Measurements from ENCODE around the gene CLN6.
"Not testable (repeated sequence)": the region's sequence is repeated elsewhere in the genome, so short reads cannot be mapped to it uniquely, and the experiment has no call there.

CLN6 gene

DNA sequence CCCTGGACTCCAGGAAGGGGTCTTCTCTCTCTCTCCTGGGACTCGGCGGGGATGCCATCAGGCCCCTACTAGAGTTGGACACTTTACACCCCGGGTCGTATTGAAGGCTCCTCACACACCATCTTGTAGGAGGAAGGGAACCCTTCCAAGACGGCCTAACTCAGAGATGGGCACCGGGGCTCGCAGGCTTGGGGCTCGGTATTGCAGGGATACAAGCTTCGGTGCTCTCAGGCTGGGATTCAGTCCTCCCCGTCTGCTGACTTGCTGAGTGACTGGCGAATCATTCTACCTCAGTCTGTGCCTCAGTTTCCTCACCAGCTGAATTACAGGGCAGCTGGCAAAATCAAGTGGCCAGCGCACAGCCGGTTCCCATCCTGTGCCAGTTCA, 24.0 kb downstream of the CLN6 start:
- DNase-seq, result no peak

DNA sequence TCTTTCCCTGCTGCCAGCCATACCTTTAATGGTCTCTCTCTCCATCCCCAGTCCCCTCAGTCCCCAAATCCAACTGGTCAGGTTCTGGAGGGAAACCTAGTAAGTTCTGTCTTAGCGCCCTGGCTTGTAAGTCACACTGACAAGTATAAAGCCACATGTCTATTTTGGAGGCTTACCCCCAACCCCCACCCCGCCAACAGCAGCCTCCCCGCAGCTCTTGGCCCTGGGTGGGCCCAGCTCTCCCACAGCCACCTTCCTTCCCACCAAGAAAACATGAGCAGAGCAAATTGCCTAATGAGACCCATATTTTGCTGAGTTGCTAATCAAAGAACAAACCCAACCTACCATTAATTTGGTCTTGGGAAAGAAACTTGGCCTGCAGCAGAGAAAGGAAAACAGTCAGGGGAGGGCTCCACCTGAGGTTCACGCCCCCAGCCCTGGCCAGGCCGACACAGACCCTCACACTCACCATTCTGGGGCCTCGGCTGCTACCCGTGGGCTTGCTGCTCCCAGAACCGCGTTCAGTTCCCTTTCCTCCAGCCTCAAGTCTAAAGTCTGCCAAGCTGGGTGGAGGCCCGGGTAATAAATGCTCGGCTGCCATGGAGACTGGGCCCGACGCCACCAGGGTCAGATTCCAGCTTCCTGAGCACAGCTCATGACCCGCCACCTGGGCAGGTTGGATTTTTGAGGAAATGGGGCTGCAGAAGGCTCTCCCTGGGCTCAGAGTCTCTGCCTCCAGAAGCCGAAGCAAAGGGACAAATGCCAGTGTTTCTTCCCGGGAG, 24.6 kb downstream of the CLN6 start, which contains the start of gene CALML4:
CALML4 (minus strand) TSS at position 557 of the 782 bp plus-strand sequence; CDS start at position 472, 85 bp downstream.
- no peak for DNase-seq

DNA sequence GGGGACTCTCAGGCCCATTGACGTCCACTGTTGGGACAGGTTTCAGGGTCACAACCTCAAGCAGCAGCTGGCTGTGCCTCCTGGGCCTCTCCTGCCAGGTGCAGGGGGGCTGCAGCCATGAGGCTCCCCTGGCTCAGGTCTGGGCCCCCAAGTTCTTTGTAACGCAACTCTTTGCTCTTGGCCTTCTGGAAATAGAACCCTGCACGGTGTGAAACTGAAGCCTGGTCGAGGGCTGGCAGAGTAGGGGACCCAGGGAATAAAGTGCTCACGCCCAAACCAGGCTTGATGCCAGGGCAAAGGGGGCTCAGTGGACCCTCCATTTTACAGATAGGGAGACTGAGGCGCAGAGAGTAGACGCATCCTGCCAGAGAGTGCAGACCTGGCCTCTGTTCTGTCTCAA, 25.2 kb downstream of the CLN6 start:
- no peak for DNase-seq

DNA sequence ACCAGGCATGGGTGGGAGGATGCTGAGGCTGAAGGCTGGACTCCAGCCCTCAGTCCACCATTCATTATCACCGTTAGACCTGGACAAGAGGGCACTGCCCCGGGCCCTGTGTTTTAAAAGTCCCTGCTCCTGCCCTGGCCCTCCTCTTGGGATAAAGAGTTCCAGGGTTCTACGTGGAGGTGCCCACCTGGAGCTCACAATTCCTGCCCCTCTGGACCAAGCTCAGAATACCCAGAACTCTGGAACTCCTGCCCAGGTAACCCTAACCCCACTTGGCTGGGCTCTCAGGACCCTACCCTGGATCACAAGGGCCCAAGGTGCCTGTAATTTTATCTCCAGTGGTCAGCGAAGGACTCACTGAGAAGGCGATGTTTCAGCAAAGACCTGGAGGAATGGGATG, 25.6 kb downstream of the CLN6 start:
- no peak for DNase-seq

DNA sequence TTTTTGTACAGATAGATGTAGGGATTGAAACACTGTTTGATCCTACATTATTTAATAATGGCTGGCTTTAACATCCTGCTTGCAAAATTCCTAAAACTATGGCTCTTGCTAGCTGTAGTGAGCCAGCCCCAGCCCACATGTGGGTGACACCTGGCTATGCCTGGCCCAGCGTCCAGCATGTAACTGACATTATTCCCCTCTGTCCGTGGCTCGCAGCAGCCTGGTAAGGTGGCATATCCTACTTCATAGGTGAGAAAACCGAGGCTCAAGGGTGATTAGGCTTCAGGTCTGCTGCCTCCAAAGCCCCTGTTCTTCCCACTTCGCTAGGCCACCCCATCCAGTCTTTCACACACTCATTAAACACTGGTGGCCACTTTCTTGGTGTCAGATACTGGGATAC, 26.0 kb downstream of the CLN6 start:
- DNase-seq, result no peak

DNA sequence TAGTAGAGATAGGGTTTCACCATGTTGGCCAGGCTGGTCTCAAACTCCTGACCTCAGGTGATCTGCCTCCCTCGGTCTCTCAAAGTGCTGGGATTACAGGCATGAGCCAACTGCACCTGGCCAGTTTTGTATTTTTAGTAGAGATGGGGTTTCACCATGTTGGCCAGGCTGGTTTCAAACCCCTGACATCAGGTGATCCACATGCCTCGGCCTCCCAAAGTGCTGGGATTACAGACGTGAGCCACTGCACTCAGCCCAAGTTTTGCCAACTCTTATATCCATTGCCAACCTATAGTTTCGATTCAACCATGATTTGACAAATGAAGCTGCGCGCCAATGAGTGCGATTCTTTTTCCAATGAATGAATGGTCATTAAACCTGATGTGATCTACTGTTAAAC, 26.5 kb downstream of the CLN6 start:
- not testable (repeated sequence) for DNase-seq

DNA sequence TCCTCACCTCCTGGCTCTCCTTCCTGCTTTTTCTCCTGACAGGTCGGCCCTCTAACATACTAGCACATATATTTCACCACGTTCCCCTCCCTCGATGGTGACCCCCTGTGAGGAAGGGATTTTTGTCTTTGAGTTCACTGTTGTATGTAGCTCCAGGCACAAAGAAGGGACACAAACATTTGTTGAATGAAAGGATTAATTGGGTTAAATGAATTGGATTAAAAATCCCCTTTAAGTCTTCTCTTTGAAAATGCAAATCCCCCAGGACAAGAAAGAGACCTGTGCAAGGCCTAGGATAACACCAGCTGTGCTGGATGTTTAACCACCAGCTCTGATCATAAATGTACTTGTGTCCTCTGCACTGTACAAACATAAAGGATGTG, 27.7 kb downstream of the CLN6 start:
- DNase-seq, result no peak

DNA sequence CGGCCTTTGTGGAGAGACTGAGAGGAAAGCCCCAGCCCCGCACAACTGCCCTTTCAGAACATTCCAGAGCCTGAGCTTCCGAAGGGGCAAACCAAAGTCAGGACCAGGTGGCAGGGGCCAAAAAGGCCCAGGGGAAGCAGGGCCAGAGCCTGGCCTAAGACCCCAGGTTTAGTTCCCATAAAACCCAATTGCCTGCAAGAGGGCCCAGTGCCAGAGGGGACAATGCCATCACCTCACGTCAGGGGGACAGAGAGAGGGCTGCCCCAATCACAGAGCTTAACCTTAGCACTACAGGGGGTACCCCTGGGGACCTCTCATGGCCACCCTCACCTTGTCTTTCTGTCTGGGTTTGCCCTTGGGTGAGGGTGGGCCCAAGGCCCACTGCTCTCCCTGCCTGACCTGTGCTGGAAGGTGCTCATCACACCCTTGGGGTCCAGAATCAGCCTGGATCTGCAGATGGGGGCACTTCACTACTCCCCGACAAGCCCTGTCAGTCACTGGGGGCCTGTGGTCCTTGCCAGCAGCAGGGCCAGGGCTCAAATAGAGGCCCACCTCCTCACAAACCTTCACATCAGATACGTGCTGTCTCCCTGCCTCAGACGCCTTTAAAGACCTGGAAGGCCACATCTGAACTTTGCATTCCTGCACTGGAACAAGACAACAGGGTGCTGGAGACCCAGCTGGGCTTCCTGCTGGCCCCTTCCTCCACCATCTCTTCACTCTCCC, 28.2 kb downstream of the CLN6 start:
- DNase-seq, result no peak

DNA sequence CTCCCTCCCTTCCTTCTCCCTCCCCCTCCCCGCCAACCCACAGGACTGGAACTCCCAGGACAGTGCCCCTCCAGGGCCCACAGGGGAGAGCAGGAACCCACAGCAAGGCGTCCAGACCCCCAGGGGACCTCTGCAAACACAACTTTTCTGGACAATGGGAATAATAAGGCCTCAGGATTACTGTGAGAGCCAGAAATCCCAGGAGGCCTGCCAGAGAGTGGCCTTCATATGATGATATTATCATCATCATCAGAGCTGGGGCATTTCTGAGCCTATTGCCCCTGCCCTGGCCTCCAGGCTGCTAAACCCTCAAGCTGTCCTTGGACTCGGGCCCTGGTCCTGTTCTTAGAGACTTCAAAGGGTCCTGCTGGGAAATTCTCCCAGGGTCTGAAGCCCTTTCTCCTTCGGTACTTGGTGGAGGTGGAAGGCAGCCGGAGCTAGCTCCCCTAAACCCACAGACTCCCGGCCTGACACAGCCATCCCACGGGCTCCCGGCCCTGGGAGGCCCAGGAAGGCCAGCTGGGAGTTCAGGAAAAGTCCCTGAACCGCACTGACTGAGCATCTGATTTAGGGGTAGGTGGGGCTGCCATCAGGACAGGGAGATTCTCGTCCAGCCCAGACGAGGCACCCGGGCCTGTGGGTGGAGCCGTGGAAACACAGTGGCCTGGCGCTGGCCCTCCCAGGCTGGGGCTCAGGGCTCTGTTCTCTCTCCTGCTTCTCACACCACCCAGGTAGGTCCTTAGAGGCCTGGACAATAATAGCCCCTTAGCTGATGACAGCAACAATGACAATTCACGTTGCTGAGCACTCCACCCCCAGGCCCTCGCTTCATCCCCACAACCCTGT, 29.3 kb downstream of the CLN6 start:
- DNase-seq, result no peak

DNA sequence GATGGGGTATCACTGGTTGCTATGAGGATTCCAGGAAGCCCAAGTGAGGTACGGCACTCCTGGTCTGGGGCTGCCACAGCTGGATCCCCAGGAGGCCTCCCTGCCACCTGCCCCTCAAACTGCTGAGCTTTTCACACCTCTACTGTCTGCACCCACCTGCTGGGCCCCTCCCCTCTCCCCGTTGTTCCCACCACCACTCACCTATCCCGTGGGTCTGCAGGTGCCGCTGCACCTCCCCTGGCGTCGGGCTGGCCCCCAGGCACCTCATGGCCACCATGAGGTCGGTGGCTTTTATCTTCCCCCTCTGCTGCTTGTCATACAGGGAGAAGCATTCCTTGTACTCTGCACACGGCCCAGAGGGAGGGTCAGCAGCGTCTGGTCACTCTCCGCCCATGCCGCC, 30.2 kb downstream of the CLN6 start:
- DNase-seq, result no peak

DNA sequence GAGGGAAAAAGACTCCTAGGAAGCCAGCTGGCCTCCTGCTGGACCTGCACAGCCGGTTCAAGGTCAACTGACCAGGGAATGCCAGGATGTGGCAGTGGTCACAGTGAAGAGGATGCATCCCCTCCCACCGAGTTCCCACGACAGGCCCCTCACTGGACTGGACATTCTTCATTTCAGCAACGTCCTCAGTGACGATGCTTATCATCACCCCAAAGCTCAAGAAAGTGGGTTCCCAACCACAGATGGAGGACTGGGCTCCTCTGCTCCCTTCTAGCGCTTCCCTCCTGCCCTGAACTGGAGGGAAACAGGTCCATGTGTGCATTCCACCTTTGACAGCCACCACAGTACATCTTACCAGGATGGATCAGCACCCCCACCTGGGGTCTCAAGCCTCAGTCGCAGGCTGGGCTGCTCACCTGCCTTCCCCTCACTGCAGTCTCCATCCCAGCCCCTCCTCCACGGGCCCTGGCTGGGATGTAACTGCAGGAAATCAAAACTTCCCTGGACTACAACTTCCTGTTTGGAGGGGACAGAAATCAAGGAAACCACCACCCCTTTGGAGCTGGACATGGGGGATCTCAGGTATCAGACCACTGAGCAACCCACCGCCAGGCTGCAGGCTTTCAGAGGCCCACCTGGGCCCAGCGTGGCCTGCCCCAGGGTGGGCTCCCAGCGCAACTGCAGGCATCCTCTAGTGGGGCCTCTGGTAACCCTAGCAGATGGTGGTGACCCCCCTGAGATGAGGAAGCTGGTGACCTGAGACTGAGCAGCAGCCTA, 31.7 kb downstream of the CLN6 start:
- no peak for DNase-seq

DNA sequence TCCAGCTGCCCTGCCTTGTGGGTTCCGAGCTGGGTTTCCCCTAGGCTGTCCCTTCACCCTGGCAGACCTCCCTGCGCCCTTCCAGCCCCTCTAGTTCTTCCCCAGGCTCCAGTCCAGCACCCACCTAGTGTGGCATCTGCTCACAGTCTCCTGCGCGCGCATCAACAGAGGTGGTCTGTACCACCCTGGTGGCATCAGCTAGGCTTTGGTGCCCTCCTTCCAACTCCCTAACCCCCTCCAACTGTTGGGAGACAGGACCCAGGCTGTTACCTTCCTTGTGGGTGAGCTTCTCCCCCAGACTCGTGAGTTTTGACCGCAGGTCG, 32.4 kb downstream of the CLN6 start:
- no peak for DNase-seq

DNA sequence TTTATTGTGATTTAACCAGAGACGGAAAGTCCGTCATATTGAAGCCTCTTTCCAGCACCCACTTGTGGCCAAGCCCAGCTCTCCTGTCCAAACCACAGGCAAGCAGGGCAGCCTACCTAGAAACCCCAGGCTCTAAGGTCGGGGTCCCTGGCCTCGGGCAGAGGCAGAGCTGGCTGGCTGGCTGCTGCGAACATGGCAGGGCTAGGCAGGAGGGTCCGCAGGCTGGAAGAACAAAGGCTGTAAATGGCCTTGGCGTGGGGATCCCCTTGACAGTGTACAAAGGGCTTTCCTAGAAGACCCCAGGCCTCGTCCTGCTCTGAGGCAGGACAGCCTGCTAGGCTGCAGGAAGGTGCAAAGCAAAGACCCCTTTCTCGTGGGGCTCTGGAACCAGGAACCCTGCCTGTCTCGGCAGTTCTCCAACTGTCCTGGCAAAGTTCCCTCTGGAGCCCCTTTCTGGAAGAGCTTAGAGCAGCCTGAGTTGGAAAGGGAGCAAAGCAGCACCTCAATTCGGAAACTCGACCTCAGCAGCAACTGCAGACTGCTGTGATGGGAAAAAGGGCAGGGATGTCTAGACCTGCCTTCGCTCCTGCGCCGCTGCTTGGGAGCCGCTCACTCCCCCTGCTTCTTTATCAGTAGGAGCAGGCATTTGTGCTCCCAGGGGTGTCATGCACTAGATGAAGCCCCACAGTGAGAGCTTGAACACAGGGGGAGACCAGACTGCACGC, 32.9 kb downstream of the CLN6 start:
- DNase-seq, result no peak

DNA sequence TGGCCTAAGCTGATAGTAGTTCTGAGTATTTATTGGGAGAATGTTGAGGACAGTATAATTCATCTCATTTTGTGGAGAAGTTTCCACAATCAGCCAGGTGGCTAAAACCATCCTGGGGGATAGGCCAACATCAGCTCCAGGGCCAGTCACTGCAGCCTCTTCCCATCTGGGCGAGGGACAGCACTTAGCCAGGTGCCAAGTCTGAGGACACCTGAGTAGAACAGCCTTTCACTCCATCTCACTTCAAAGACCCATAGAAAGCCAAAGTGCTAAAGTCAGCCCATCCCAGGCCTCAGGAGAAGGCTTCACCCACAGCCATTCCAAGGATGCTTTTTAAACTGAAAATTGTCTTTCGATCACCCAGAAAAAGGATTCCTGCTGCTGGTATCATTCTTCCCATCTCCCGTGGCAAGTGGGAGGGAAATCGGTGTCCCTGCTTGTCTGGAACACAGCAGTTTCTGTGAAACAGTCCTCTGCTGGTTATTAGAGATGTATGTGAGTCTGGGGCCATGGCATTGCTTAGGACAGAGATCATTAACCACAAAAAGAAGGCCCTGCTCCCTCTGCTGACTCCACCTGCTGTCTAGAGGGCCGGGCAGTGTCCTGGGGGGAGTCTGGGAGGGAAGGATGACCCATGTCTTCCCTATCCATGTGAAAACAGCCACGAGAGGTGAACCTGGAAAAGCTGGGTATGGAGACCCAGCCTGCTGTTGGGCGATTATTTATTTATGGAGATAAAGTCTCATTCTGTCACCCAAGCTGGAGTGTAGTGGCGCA, 34.0 kb downstream of the CLN6 start:
- no peak for DNase-seq

DNA sequence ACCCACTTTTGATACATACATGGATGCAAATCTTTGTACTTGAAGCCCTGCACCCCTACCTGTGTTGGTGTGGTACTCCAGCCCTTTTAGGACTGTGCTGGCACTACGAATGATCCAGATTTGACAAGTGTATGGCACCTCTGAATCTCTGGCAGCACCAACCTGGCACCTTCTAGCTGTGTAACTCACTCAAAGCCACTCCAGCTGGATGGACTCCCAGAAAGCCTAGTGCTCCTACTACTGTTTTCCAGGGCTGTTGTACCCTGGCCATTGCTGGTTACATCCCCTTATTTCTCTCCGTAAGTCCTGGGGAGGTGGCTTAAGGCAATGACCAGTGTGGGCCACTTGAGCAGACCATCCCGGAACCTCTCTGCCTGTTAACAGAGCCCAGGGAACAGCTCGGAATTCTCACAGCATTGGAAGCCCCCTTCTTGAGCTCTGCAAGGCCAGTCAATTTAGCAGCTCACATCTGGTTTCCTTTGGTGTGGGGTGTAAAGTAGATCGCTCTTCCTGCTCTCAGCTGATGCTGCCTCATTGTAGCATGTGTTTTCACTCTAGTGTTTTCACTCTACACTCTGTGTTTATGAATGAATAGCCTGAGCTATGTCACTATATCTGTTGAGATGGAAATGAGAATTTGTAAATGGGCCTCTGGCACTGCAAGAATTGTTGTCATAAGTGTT, 36.6 kb downstream of the CLN6 start:
- DNase-seq, result no peak

DNA sequence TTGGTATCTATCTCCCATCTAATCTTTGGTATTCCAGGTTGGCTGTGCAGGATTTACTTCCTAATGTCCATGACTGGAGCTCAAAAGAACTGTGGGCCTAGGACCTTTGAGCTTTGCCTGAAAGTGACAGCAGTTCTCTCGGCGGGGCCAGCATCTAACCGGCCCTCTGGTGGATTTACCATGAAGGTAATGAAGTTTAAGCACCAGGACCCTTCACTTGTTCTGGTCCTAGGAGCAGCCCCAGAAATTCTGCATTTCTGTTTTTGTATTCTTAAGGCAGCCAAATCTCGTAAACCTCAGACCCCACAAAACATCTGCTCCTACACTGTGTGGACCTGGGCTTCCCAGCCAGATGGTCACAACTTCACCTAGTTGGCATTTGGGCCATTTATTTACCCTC, 37.4 kb downstream of the CLN6 start:
- DNase-seq, result no peak

DNA sequence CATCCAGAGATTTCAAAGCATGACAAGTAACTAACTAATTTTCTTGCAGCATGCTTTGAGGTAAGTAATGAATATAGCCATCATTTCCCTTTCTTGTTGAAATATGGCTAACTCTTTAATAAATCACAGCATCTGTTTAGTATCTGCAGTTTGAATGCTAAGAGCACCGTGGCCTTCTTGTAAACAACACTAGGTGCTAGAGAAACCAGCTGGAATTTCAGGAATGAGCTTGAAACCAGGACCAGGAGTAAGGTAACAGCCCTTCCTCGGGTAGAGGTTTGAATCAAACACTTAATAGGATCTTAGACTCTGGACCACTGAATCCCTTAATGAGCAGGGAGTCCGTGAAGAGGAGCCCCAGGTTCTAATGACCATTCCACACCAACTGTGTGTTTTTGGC, 38.0 kb downstream of the CLN6 start:
- DNase-seq, result no peak

DNA sequence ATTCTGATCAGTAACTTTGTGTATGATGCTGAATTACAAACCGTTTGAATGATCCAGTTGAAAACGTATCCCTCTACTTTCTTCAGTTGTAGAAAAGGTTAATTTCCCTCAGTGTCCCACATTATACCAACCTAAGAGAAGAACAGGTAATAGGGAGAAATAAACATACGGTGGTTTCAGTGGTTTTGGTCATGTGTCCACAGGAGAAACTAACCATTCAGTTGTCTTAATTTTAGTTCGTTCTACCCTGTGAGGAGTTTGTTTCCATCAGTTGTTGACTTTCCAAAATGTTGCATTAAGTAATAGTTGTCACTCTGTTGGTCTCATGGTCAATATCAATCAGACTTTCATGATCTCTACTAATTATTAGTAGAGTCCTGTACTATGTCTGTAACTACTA, 39.5 kb downstream of the CLN6 start:
- no peak for DNase-seq

DNA sequence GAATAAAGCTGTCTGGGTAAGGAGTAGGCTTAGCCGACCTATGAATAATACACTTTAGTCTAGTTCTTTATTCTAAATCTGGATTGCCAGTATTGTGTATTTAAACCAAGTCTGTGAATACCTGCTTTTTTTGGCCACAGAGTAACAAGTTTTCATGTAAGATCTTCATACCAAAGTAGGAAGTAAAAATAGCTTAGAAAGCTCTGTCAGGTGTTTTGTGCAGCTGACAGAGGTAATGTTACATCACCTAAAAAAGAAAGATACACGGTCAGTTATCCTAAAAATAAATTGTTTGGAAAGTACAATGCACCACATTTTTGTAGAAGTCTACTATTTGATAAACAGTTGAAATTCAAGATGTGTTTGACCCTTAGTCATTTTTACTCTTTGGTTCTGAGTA, 40.9 kb downstream of the CLN6 start:
- DNase-seq, result no peak

DNA sequence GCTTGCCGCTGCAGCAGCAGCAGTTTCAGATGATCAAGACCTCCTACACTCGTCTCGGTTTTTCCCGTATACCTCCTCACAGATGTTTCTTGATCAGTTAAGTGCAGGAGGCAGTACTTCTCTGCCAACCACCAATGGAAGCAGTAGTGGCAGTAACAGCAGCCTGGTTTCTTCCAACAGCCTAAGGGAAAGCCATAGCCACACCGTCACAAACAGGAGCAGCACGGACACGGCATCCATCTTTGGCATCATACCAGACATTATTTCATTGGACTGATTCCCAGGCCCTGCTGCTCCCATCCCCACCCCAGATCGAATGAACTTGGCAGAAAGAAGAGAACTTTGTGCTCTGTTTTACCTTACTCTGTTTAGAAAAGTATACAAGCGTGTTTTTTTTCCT, 42.0 kb downstream of the CLN6 start:
- no peak for DNase-seq
